ENCODE results near the gene SAP30BP.

- TF ChIP-seq CTCF (IDR thresholded peaks at IDR 0.05; ENCODE audit: low read depth, low read length) (no peak), MYC (IDR thresholded peaks at IDR 0.05; ENCODE audit: low read depth, low read length) (no peak), POLR2A (IDR thresholded peaks at IDR 0.05; ENCODE audit: extremely low read depth, insufficient read length) (no peak)
These were observed 40.0 kb downstream of the SAP30BP start for GRCh38 chr17:75707079-75707571.

Data from NB4 (cell line).